ENCODE measurements around the gene GLRX3.
"Not testable (repeated sequence)": the region's sequence is repeated elsewhere in the genome, so short reads cannot be mapped to it uniquely, and the experiment has no call there.

GLRX3 gene

DNA sequence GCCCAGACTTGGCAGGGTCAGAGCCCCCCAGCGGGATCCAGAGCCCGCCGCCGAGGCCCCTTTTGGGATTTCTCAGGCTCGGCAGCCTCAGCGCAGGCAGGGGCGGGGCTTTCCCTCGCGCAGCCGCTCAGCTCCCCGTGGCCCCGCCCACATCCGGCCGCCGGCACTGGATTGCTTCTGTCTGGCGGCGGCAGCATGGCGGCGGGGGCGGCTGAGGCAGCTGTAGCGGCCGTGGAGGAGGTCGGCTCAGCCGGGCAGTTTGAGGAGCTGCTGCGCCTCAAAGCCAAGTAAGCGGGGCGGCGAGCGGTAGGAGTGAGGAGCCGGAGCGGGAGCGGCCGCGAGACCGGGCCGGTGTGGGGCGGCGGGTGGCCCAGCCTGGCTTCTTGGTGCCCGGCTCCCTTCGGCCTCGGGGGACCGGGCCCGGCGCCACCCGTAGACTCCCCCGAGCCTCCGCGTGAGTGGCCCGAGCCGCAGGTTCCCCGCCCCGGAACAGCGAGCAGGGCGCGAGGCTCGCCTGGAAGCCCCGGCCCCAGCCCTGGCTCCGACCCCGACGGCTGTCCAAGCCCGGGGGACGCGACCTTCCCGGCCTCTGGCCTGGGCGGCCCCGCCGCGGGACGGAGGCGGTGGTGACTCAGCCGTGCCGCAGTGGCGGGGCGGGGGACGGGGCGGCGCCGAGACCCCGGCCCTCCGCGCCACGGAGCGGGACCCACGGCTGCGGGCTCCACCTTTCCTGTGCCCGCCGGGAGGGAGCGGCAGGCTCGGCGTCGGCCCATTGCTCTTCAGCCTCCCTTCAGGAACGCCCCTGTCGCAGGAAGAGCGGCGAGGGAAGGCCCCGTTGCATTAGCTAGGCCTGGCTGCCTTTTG lies at the start of gene GLRX3:
Gene GLRX3 (plus strand): TSS at position 166 of the 864 bp plus-strand sequence. CDS start 30 bp downstream, at position 196.
- DNase-seq (ENCODE audit: low read depth) = peak; percentile 52

- DNase-seq (ENCODE audit: low read depth) = not testable (repeated sequence)
Measured at GRCh38 chr10:130090565-130090964, 45.6 kb upstream of the GLRX3 start.

GRCh38 chr10:130099344-130099743 lies 36.8 kb upstream of the GLRX3 start:
- no peak for DNase-seq (ENCODE audit: low read depth)

DNA sequence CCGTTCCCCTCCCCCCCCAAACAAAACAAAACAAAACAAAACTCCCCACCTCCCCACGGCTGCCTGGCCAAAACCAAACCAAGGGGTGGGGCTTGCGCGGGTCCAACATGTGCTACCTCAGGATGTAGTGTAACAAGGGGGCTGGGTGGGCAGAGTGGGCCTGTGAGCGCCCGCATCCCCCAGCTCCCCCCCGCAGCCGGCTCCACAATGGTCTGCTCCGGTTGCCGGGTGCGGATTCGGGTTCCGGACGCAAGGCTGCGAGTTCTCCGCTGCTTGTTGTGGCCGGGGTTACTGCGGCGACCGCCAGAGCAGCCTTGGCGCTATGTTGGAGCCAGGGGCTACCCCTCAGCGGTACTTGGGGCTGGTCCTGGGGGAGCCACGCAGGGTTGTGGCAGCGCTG lies 30.5 kb upstream of the GLRX3 start:
- no peak for DNase-seq (ENCODE audit: low read depth)

GRCh38 chr10:130108146-130108545 lies 28.0 kb upstream of the GLRX3 start:
- DNase-seq (ENCODE audit: low read depth) = not testable (repeated sequence)

DNA sequence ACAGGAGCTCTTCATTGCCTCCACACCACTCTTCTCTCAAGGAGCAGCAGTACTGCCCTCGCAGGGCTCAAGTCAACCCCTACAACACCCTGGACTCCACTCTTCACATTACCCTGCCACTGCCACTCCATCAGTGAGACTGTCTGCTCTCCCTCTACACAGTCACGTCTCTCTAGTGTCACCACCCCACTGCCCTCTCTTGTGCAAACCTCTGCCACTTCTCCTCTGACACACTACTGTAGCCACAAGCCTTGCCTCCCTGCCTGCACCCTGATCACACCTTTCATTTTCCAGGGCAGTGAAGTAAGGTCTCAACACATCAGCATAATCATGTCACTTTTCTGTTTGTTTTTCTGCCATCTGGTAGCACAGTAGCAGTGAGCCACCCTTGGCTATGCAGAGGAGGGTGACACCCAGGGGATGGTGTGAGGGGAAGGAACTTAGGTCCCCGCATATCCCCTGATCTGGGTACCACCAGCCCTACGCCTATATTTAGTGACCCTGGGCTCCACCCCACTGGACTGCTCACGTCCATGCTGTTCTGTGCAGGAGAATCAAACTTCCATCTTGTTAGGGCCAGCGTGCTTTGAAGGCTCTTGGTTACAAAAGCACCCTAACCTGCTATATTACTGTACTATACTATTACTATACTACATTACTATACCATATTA lies 27.1 kb upstream of the GLRX3 start:
- no peak for DNase-seq (ENCODE audit: low read depth)

- peak; percentile 83 for DNase-seq (ENCODE audit: low read depth)
Measured at GRCh38 chr10:130109796-130110245, 26.4 kb upstream of the GLRX3 start.

GRCh38 chr10:130110246-130111112 lies 25.7 kb upstream of the GLRX3 start, which contains the start of gene C10orf143:
TSS of gene C10orf143 (minus strand) at chr10:130110830. CDS start at chr10:130110772, 58 bp downstream.
- DNase-seq (ENCODE audit: low read depth) = peak; percentile 93

- peak; percentile 93 for DNase-seq (ENCODE audit: low read depth)
Measured at GRCh38 chr10:130111113-130111851, 24.9 kb upstream of the GLRX3 start.

DNA sequence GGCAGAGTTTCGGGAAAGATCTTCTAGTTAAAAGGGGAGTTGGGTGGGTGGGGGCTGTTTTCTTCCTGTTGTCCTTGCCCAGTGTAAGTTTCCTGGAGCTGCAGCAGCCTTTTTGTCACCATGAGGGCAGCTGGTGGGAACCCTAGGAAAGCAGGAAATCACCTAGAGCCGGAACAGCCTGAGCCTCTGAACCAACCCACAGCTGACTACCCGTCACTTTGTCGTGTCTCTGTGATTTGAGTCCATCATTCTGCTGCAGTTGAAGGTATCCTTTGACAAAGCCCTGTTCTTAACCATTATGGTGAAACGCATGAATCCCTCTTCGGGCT lies 24.4 kb upstream of the GLRX3 start:
- DNase-seq (ENCODE audit: low read depth) = no peak

DNA sequence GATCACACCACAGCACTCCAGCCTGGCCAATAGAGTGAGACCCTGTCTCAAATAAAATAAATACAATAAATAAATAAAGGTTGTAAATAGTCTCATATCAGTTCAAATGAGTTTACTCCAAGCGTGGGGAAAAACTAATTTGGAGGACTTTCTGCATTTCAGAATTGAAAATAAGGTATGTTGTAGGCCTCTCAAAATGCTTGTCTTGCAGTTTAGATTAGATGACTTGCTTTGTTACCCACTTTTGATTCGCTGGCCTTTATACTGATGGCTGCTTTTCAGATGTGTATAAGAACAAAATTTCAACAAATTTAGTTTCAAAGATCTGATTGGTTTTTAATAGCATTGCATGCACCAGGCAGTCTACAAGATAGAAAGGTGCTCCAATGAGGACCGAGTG lies 23.4 kb upstream of the GLRX3 start:
- DNase-seq (ENCODE audit: low read depth) = no peak

- DNase-seq (ENCODE audit: low read depth) = not testable (repeated sequence)
Measured at GRCh38 chr10:130116942-130117341, 19.2 kb upstream of the GLRX3 start.

GRCh38 chr10:130117535-130117934 lies 18.7 kb upstream of the GLRX3 start:
- DNase-seq (ENCODE audit: low read depth) = not testable (repeated sequence)

- no peak for DNase-seq (ENCODE audit: low read depth)
Measured at GRCh38 chr10:130121486-130122079, 14.6 kb upstream of the GLRX3 start.

GRCh38 chr10:130127364-130128061 lies 8.7 kb upstream of the GLRX3 start:
- peak; percentile 46 for DNase-seq (ENCODE audit: low read depth)

DNA sequence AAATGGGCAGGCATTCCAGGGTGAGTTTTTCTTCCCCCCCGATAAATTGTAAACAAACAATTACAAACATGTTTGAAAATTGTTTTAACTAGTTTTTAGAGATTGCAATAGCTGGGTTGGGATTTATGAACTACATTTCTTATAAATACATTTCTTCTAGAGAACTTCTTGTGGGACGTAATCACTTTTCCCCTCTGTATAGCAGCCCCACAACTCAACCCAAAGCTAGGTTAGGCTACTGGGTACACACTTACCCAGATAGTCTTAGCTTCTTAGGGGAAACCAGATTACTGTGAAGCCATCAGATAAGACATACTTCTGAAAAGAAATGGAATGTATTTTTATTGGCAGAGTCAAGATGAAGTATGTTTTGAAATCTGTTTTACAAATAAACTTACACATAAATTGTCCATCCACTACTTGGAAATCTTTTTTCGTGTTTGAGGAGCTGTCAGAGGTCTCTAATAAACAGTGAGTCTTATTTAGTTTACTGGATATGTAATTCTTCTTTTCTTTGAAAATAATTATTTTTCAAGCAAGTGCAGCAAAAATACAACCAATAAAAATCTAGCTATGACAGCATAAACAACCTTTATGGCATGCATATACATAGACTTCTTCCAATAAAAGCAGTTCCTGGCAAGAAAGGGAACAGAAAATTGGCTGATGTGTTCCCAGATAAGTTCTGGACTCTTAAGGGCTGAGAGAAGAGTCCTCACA lies 8.0 kb upstream of the GLRX3 start:
- DNase-seq (ENCODE audit: low read depth) = no peak

DNA sequence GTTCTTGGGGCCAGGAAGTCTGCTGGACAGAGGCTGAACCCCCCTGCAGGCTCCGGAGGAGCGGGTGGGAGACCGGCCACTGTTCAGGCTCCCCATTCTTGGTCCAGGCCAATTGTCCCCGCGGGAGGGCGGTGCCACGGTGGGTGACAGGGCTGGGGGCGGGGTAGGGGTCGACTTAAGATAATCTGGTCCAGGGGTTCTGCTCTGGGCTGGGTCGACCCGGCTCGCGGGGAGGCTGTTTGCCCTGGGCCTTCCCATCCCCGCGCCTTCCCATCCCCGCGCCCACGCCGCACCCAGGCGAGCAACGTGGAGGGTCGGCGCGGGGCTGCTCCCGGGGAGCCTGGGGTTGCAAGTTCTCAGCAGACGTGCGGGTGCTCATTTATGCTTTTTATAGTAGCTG lies 7.3 kb upstream of the GLRX3 start:
- no peak for DNase-seq (ENCODE audit: low read depth)

DNA sequence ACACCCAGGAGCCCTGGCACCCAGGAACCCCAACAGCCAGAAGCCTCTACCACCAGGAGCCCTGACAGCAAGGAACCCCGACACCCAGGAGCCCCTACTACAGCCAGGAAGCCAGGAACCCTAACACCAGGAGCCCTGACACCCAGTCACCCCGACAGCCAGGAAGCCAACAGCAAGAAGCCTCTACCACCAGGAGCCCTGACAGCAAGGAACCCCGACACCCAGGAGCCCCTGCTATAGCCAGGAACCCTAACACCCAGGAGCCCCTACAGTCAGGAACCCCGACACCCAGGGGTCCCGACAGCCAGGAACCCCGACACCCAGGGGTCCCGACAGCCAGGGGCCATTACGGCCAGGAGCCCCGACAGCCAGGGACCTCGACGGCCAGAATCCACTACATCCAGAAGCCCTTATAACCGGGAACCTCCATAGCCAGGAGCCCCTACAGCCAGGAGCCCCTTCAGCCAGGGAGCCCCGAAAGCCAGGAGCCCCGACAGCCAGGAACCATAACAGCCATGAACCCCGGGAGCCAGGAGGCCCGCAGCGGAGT lies 440 bp upstream of the GLRX3 start:
- no peak for DNase-seq (ENCODE audit: low read depth)

- DNase-seq (ENCODE audit: low read depth) = no peak
Measured at GRCh38 chr10:130137090-130137448, 878 bp downstream of the GLRX3 start.
